Esophagus mucosa (tissue), 1 donor: ENCODE measurements around the gene GLDN. TPM values are rescaled to one million over a fixed set of nuclear protein-coding genes. Genes with fewer than 3 reads are reported as not detected.

Source experiments
- ATAC-seq: fragments of 200-7000 bp; cut with Tn5 transposase; one replicate; pipeline ENCODE4 v1.9.1; 2020
- total RNA-seq: library from RNA; stranded (reverse); gene quantifications from one replicate; pipeline ENCODE4 v1.2.4, GENCODE V29; 2023
- donor health status: DM: yes; HTN: yes; CAD: no.

GLDN gene
- total RNA-seq, 1 donor from 2014 or later, result 0.56 TPM

DNA sequence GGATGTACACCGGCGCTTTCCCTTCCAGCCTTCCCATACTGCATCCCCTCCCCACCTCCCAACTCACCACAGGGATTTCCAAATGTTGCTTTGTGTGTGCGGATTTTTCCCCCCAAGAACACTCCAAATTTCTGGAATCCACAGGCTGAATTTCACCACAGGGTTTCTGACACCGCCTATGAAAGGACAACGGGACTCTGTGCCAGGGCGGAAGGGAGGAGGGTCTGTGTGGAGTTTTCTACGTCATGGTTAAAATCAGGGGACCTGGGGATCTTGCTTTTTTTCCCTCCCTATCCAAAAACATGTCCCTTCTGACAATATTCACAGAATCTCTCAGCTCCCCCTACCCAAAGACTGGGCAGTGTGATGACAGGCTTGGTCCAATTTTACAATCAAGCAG, 17.7 kb upstream of the GLDN start:
- ATAC-seq, result no peak

DNA sequence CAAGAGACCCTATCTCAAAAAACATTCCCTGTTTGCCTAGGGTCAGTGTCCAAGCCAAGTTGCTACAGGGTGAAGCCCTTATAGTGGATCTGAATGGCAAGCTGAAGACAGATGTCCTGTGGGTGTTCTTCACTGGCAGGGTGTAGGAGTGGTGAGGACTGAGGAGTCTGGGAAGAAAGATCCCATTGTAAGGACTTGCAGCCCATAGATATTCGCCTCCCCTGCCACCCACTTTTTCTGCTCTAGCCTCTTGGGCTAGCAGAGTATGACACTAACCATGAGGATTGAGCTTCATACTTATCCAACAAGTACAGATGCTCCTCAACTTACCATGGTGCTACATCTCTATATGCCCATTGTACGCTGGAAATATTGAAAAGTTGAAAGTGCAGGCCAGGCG, 16.3 kb upstream of the GLDN start:
- ATAC-seq, result no peak

GRCh38 chr15:51327081-51327480, 14.4 kb upstream of the GLDN start:
- no peak for ATAC-seq

- no peak for ATAC-seq
Measured at GRCh38 chr15:51328926-51329325, 12.5 kb upstream of the GLDN start.

DNA sequence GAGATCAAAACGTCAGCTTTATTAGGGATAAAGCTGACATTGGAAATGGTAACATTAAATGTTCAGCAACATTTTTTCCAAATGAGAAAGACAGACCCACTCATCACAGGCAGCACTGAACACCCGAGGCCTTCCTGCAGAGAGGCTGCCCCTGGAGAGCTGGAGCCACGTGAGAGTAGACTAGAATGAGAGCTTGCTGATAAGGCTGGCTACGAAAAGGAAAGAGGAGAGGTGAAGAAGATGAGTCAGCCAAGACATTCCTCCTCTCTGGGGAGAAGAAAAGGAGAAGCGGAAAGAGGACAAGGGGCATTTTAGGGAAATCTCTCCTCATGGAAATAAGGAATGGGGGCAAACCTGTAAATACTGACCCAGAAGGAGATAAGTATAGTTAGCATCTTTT, 10.3 kb upstream of the GLDN start:
- ATAC-seq, result no peak

DNA sequence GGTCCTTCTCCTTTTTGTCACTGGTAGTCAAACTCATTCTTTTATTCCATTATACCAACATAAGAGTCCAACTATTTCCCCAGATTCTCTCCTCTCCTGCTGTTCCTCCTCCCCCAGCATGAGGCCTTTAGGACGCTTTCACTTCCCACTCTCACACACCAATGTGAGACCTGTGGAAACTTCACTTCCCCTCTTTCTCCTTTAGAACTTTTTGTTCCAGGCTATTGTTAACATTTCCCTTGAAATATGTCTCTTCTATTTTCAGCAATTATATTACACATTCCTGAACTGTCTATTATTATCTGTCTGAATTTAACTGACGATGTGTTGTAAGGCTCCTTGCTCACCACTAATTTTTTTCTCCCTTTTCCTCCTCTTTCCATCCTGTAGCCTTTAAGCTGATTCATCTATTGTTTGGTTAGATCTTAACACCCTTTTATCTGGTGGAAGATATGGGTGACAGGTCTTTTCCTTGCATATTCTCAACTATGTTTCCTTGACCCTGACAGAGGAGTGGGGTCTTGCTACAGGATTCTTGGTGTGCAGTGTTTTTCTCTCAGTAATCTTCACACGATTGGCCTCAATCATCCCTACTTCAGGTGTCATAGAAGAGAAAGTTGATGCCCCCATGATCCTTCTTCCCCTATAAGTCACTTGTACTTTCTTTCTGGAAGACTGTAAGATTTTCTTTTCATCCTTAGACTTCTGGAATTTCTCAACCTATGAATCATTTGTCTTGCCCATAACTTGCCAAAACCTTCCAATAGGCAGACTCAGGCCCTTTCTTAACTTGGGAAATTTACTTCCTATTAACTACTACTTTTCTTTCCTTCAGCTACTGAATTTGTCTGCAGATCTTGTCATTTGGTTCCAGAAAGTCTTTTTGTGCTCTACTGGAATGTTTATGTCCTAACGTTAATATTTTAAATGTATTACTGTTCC, 9.0 kb upstream of the GLDN start:
- no peak for ATAC-seq

DNA sequence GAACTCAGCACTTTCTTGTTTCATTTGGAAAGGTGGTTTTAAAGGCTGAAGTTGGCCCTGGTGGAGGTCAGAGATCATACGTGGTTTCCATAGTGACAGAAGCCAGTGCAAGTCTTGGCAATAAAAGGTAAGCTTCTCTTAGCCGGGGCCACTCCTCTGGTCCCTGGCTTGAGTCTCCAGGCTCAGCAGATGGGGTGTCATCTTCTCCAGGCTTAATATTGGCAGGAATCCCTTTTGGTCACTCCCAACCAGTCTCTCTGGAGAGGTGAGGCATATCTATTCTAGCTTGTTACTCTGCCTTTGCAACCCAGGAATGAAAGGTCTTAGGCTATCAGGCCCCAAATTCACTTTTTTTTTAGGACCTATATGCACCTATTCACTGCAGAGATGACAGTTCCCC, 7.9 kb upstream of the GLDN start:
- no peak for ATAC-seq

DNA sequence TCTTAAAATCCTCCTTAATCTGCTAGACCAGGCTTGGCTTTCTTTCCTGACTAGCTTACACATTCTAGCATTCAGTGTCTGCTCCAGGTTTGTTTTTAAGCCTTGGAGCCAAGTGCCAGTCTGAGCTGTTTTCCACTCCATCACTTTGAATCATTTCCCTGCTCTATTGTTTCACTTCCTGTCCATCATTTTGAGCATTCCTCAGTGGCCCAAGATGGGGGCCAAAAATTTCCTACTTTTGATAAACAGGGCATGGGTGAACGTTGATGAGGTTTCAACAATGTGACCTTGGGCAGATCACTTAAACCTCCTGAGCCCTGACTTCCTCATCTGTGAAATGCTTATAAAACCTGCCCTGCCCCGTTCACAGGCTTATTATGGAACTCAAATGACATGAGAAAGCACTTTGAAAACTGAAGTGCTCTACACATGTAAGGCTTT, 7.4 kb upstream of the GLDN start:
- no peak for ATAC-seq

- no peak for ATAC-seq
Measured at GRCh38 chr15:51335087-51335486, 6.4 kb upstream of the GLDN start.

DNA sequence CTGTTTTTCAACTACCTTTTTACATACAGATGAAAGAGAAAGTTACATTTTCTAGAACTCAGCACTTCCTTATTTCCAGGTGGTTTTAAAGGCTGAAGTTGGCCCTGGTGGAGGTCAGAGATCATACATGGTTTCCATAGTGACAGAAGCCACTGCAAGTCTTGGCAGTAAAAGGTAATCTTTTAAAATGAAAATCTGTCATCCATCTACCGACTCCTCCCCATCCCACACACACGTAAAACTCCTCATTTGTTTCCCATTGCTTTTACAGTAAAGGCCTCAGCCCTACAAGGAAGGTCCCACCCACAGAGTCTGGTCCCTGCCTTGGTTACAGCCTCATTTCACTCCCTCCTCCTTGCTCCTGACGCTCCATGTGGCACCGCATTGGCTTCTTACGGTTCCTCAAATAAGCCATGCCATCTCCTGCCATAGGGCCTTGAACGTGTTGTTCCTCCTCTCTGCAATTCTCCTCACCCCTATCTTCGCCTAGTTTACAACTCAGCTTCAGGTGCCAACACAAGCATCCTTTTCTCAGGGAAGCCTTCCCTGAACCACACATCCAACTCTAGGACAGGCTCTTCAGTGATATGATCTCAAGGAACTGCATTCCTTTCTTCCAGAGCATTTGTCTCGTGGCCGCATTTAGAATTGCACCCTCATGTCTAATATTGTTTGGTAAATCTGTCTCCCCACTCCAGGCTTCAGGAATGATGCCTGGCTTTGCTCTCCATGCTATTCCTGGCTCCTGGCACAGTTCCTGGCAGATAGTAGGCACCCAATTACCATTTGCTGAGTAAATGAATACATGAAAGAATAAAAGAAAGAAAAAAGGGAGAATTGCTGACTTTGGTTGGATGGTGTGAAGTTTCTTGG, 5.7 kb upstream of the GLDN start:
- no peak for ATAC-seq

DNA sequence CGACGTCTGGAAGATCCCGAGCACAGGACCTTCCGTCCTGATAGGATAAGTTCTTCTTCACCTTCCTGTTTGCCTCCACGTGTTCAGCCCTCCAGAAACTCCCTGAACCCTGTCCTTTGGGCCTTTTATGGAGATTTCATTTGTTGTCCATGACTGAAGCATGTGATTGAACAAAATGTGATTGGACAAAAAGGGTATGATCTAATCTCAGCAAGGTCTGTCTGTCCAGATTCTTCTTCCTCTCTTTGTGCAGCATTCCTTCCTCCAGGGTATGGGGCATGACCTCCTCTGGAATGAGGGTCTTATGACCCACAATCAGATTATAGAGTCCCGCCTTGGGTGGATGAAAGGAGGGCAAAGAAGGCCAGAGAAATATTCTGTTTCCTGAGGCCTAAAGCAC, 3.0 kb upstream of the GLDN start, which contains the start of gene CYP19A1:
Gene CYP19A1, minus strand, starts transcription at position 101 of the 400 bp plus-strand sequence. CDS start 95,684 bp downstream, outside the sequence.
- no peak for ATAC-seq

- ATAC-seq, result no peak
Measured at GRCh38 chr15:51342227-51342999, 958 bp downstream of the GLDN start.

DNA sequence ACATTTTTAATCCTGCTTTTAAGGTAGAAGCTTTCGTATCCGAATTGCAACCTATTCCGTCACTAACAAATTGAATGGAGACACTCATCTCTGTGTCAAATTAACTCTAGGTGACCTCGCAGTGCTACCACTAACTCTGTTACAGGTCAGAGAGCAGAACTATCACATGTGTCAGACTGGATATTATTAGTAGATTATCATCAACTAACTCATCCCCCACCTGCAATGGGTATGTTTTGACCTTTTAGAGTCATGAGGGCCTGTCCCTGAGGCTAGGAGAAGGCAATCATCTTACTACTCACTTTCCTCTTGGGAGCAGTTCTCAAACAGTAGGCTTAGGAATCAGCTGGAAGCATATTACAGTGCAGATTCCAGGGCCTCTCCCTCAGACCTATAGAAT, 2.0 kb downstream of the GLDN start:
- ATAC-seq, result no peak

GRCh38 chr15:51346136-51346535, 4.7 kb downstream of the GLDN start:
- ATAC-seq, result no peak

DNA sequence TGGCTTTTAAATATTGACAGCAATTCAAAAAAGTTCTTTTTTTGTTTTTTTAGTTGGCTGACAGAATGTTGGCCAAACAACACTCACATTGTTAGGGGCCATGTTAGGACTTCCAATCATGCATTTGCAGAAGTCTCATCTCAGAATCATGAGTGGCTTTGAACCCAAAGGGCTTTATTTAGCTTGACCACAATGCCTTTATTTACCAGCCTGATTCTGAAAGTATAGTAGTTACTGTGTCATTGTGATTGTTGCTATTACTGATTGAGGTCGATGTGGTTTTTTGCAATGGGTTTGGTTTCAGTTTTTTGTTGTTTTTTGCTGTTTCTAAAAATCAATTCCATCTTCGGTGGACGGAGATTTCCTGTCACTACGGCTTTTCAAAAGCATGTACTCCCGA, 7.2 kb downstream of the GLDN start:
- ATAC-seq, result no peak

DNA sequence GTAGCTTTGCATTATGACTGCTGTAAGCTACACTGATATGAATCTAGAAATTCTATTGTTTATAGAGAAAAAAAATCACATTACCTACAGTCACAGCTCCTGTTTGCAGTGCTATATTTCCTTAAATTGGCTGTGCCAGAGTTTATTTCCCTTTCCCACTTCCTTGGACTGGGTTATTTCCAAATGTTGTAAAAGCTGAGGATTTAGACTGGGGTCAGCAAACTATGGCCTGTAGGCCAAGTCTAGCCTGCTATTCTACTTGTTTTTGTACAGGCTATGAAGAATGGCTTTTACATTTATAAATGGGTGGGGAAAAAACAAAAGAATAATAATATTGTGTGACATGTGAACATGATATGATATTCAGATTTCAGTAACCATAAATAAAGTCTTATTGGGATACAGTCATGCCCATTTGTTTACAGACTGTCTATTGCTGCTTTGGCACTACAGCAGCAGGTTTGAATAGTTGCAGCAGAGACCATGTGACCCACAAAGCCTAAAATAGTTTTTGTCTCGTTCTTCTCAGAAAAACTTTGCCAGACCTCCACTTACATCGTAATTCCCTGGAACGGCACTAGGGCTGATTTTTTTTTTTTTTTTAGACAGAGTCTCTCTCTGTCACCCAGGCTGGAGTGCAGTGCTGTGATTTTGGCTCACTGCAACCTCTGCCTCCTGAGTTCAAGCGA, 7.8 kb downstream of the GLDN start:
- ATAC-seq, result no peak

DNA sequence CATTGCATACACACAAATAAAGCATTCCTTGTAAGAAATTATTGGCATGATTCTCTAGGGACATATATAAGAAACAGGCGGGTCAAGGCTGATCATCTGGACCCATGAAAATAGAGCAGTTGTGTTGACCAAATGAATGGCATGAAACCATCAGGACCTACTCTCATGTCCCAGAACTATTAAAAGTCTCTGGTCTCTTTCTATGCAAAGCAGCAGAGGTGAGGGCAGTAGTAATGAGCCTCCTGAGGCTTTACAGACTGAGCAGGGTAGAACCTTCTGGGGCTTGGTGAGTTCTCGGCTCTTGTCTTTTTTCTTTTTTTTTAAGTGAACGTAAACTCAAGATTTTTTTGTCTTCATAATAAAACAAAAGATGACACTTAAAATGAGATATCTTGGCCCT, 9.3 kb downstream of the GLDN start:
- ATAC-seq, result no peak

DNA sequence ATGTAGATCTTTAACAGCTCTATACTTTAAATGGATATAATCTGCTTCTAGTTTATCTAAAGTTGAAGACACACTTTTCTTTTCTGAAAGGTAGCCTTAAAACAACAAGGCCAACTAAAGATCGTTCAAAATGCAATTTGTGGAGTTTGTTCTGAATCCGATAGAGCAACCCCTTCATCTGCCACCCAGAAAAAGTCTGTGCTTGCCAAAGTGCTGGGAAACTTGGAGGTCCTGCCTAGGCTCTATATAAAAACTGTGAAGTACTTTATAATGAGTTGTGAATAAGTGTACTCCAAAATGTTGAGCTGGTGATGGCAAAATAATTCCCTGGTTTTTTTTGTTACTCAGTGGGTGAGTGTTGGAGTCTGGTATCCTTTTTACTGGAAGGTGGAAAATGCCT, 12.5 kb downstream of the GLDN start:
- no peak for ATAC-seq

GRCh38 chr15:51355096-51355495, 13.6 kb downstream of the GLDN start:
- no peak for ATAC-seq

DNA sequence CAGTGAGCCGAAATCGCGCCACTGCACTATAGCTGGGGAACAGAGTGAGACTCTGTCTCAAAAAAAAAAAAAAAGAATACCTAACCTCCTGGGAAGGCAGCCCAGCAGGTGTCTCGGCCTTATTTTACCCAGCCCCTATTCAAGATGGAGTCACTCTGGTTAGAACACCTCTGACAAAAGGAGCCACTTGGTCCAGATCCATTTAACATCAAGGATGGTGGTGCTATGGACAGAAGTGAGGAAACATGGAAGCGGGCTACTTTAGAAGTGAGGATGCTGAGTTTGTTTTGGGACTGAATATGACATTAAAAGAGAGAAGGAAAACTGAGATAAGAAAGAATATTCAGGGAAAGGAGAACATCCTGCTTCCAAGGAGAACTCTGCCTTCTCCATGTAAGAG, 14.7 kb downstream of the GLDN start:
- no peak for ATAC-seq

DNA sequence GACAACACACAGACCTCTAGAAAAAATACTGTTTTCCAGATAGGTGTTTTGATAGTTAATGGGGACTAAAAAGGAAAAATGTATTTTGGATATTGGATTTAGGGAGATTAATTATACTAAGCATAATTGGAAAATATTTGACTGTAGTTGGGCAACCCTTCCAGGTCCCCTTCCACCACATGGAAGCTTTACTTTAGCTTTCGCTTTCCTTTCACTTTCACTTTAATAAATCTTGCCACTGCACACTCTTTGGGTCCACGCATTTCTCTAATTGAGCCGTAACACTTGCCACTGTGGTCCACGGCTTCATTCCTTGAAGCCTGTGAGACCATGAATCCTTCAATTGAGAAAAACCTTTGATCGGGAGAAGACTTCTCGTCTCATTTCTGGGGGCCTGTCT, 15.5 kb downstream of the GLDN start:
- ATAC-seq, result no peak

DNA sequence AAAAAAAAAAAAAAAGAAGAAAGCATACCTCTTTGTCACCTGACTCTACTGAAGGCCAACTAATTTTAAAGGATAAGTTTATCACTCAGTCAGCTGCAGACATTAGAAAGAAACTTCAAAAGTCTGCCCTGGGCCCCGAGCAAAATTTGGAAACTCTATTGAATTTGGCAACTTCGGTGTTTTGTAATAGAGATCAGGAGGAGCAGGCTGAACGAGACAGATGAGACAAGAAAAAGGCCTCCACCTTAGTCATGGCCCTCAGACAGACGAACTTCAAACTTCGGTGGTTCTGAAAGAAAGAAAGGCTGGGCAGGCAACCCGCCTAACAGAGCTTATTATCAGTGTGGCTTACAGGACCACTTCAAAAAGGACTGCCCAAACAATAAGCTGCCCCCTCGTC, 18.5 kb downstream of the GLDN start:
- ATAC-seq, result no peak
